H1 (cell line): ENCODE data around the gene WDR35. TPM values are rescaled to one million over a fixed set of nuclear protein-coding genes. Genes with fewer than 3 reads are reported as not detected.

Experiments
- CTCF ChIA-PET: fragments of 300-600 bp; sonication (Branson Sonifier 250); formaldehyde crosslinking; loops from one replicate; lab custom pipeline; 2021; ENCODE audit not compliant: partially characterized antibody; lab: Charles Lee
- POLR2A ChIA-PET: fragments of 300-600 bp; sonication (Branson Sonifier 250); formaldehyde crosslinking; loops from one replicate; lab custom pipeline; 2021; ENCODE audit warnings: inconsistent platforms; ENCODE audit not compliant: partially characterized antibody; lab: Charles Lee
- DNase-seq, 2 experiments: peaks; one replicate each; pipeline versions ENCODE4 v3.0.0 to v3.0.0-alpha.2; 2010 to 2022; ENCODE audit warnings: low spot score in 2 of 2, low read depth in 1 of 2, mixed read lengths in 1 of 2
- FAIRE-seq: peaks from 2 replicates; lab custom pipeline; 2011; peaks lifted over from hg19 to GRCh38; lab: Jason Lieb, UNC
- H2AFZ ChIP-seq: 2 replicates; pipeline ENCODE4 v1.8.1; 2012; ENCODE audit warnings: low read length, inconsistent platforms
- H2AK5ac ChIP-seq: 2 replicates; pipeline ENCODE4 v1.6.1; 2013; ENCODE audit warnings: low read depth, low read length
- H2BK120ac ChIP-seq: replicated peaks from 2 replicates; pipeline ENCODE3; 2013; ENCODE audit warnings: low read depth, low read length, inconsistent platforms
- H2BK12ac ChIP-seq: 2 replicates; pipeline ENCODE4 v1.6.1; 2013; ENCODE audit warnings: low read depth, low read length
- H2BK15ac ChIP-seq: 2 replicates; pipeline ENCODE4 v1.6.1; 2013; ENCODE audit warnings: low read length
- H2BK20ac ChIP-seq: 2 replicates; pipeline ENCODE4 v1.6.1; 2013; ENCODE audit warnings: low read length
- H2BK5ac ChIP-seq: 2 replicates; pipeline ENCODE4 v1.6.1; 2013; ENCODE audit warnings: low read depth, low read length
- H3K14ac ChIP-seq: 2 replicates; pipeline ENCODE4 v1.6.1; 2013; ENCODE audit warnings: inconsistent platforms; ENCODE audit not compliant: insufficient read length
- H3K18ac ChIP-seq: 2 replicates; pipeline ENCODE4 v1.6.1; 2013; ENCODE audit warnings: low read length; ENCODE audit errors: extremely low read depth
- H3K23ac ChIP-seq: 2 replicates; pipeline ENCODE4 v1.6.1; 2013; ENCODE audit warnings: inconsistent platforms; ENCODE audit not compliant: insufficient read length
- H3K23me2 ChIP-seq: 2 replicates; pipeline ENCODE4 v1.6.1; 2013; ENCODE audit warnings: low read depth, low read length
- H3K27ac ChIP-seq: 2 replicates; pipeline ENCODE4 v1.6.1; 2011; ENCODE audit warnings: low read depth, low read length, inconsistent platforms
- H3K27me3 ChIP-seq, 4 experiments: replicated peaks in 1 of 4; 1 replicate in 1 of 4; 2 replicates in 3 of 4; pipeline versions ENCODE4 v1.6.1 to v1.8.1; 2011 to 2013; ENCODE audit warnings: low read length in 3 of 4, mild to moderate bottlenecking in 3 of 4, inconsistent platforms in 2 of 4, mixed read lengths in 2 of 4, moderate library complexity in 1 of 4; ENCODE audit not compliant: control insufficient read depth in 3 of 4, insufficient read depth in 3 of 4; ENCODE audit errors: extremely low read depth in 1 of 4
- H3K36me3 ChIP-seq, 4 experiments: 2 replicates each; pipeline versions ENCODE4 v1.6.1 to v1.8.1; 2011 to 2013; ENCODE audit warnings: mild to moderate bottlenecking in 4 of 4, low read length in 3 of 4, moderate library complexity in 2 of 4, control low read depth in 1 of 4, inconsistent platforms in 1 of 4; ENCODE audit not compliant: insufficient read depth in 4 of 4, control insufficient read depth in 2 of 4
- H3K4ac ChIP-seq: replicated peaks from 2 replicates; pipeline ENCODE3; 2013; ENCODE audit warnings: low read length, low read depth, mixed read lengths, inconsistent platforms; ENCODE audit not compliant: insufficient read length
- H3K4me1 ChIP-seq, 4 experiments: replicated peaks in 1 of 4; 1 replicate in 1 of 4; 2 replicates in 3 of 4; pipeline versions ENCODE4 v1.6.1 to v1.8.1; 2011 to 2013; ENCODE audit warnings: low read length in 3 of 4, inconsistent platforms in 2 of 4, mixed read lengths in 1 of 4; ENCODE audit not compliant: insufficient read depth in 4 of 4, control insufficient read depth in 3 of 4
- H3K4me2 ChIP-seq, 2 experiments: 2 replicates each; pipeline versions ENCODE4 v1.6.1 to v1.8.1; 2011 to 2013; ENCODE audit warnings: low read depth in 2 of 2, low read length in 2 of 2, control low read depth in 1 of 2, inconsistent platforms in 1 of 2, mild to moderate bottlenecking in 1 of 2; ENCODE audit not compliant: insufficient read depth in 1 of 2
- H3K4me3 ChIP-seq, 4 experiments: fragments of 200-600, 300-600 bp in 1 of 4; sonication (generic), shearing (Covaris generic), sonication (Bioruptor Twin) in 1 of 4; 2 replicates each; pipeline versions ENCODE4 v1.5.1 to v1.8.1; 2011 to 2016; ENCODE audit warnings: low read length in 4 of 4, low read depth in 3 of 4, control low read depth in 2 of 4, inconsistent platforms in 2 of 4, mild to moderate bottlenecking in 2 of 4, mixed read lengths in 1 of 4, moderate library complexity in 1 of 4; ENCODE audit not compliant: insufficient read depth in 2 of 4; ENCODE audit errors: extremely low read depth in 1 of 4
- H3K56ac ChIP-seq: replicated peaks from 2 replicates; pipeline ENCODE3; 2013; ENCODE audit warnings: low read depth, mild to moderate bottlenecking, mixed read lengths, low read length, inconsistent platforms; ENCODE audit not compliant: insufficient read length
- H3K79me1 ChIP-seq: 2 replicates; pipeline ENCODE4 v1.6.1; 2013; ENCODE audit warnings: low read depth, low read length, control low read depth
- H3K79me2 ChIP-seq, 2 experiments: 2 replicates each; pipeline versions ENCODE4 v1.6.1 to v1.8.1; 2012 to 2013; ENCODE audit warnings: low read length in 2 of 2, mild to moderate bottlenecking in 2 of 2, inconsistent platforms in 1 of 2; ENCODE audit not compliant: insufficient read depth in 2 of 2, control insufficient read depth in 1 of 2
- H3K9ac ChIP-seq, 4 experiments: replicated peaks in 1 of 4; 1 replicate in 1 of 4; 2 replicates in 3 of 4; pipeline versions ENCODE4 v1.6.1 to v1.8.1; 2011 to 2013; ENCODE audit warnings: low read depth in 3 of 4, low read length in 3 of 4, control low read depth in 2 of 4, mild to moderate bottlenecking in 2 of 4, moderate library complexity in 2 of 4, inconsistent platforms in 1 of 4; ENCODE audit errors: extremely low read depth in 1 of 4
- H3K9me3 ChIP-seq, 2 experiments: 2 replicates each; pipeline versions ENCODE4 v1.6.1 to v1.8.1; 2012 to 2013; ENCODE audit warnings: mild to moderate bottlenecking in 2 of 2, moderate library complexity in 2 of 2, control low read depth in 1 of 2, inconsistent platforms in 1 of 2, low read depth in 1 of 2, low read length in 1 of 2, mixed read lengths in 1 of 2; ENCODE audit not compliant: insufficient read depth in 2 of 2
- H4K20me1 ChIP-seq, 2 experiments: replicated peaks in 1 of 2; 2 replicates each; pipeline versions ENCODE3 to v1.8.1; 2011 to 2013; ENCODE audit warnings: inconsistent platforms in 2 of 2, low read length in 2 of 2, mild to moderate bottlenecking in 1 of 2; ENCODE audit not compliant: insufficient read depth in 2 of 2, control insufficient read depth in 1 of 2
- H4K5ac ChIP-seq: 2 replicates; pipeline ENCODE4 v1.6.1; 2013; ENCODE audit warnings: low read length, low read depth, mixed read lengths, inconsistent platforms; ENCODE audit not compliant: insufficient read length
- H4K8ac ChIP-seq: 2 replicates; pipeline ENCODE4 v1.8.0; 2013; ENCODE audit warnings: mild to moderate bottlenecking, moderate library complexity, low read length, inconsistent platforms; ENCODE audit not compliant: insufficient read depth; ENCODE audit errors: extremely low read depth
- H4K91ac ChIP-seq: replicated peaks from 2 replicates; pipeline ENCODE3; 2013; ENCODE audit warnings: low read length, mixed read lengths, inconsistent platforms; ENCODE audit not compliant: insufficient read length
- ASH2L ChIP-seq: fragments of 200-600, 300-600 bp; sonication (generic); IDR thresholded peaks from one replicate; pipeline ENCODE4 v1.7.1; 2017; ENCODE audit warnings: low read length
- CHD1 ChIP-seq: IDR thresholded peaks from 2 replicates; pipeline ENCODE4 v1.6.1; 2012; ENCODE audit warnings: low read depth, low read length, improper control_type of control experiment
- EP300 ChIP-seq, 2 experiments: IDR thresholded peaks; 1 replicate in 1 of 2; 2 replicates in 1 of 2; pipeline ENCODE4 v1.6.1; 2011 to 2012; ENCODE audit warnings: low read depth in 2 of 2, low read length in 2 of 2, mild to moderate bottlenecking in 2 of 2, borderline replicate concordance in 1 of 2, inconsistent platforms in 1 of 2, moderate library complexity in 1 of 2
- HDAC2 ChIP-seq, 2 experiments: fragments of 300-600 bp in 1 of 2; sonication (generic) in 1 of 2; IDR thresholded peaks; 2 replicates each; pipeline ENCODE4 v1.6.1; 2011 to 2012; ENCODE audit warnings: low read depth in 2 of 2, low read length in 2 of 2, mild to moderate bottlenecking in 2 of 2, moderate library complexity in 2 of 2, borderline replicate concordance in 1 of 2, inconsistent platforms in 1 of 2
- HDAC6 ChIP-seq: IDR thresholded peaks from one replicate; pipeline ENCODE4 v1.7.1; 2012; ENCODE audit warnings: low read depth, mild to moderate bottlenecking, inconsistent platforms, low read length, moderate library complexity
- JUN ChIP-seq: IDR thresholded peaks from 2 replicates; pipeline ENCODE4 v1.6.1; 2011; ENCODE audit warnings: low read depth, mild to moderate bottlenecking, improper control_type of control experiment, low read length
- MAFK ChIP-seq: IDR thresholded peaks from 2 replicates; pipeline ENCODE4 v1.6.1; 2012; ENCODE audit warnings: low read depth, mild to moderate bottlenecking, improper control_type of control experiment, low read length
- RBBP5 ChIP-seq: IDR thresholded peaks from 2 replicates; pipeline ENCODE4 v1.7.1; 2012; ENCODE audit warnings: low read depth, mild to moderate bottlenecking, inconsistent platforms, low read length, moderate library complexity, borderline replicate concordance
- SUZ12 ChIP-seq: fragments of 200-600 bp; sonication (generic); IDR thresholded peaks from 2 replicates; pipeline ENCODE4 v1.6.1; 2012; ENCODE audit warnings: mild to moderate bottlenecking, inconsistent platforms, low read length, moderate library complexity, mixed read lengths
- TAF7 ChIP-seq: optimal IDR thresholded peaks from 2 replicates; pipeline ENCODE3; 2011; ENCODE audit warnings: low read depth, mild to moderate bottlenecking, inconsistent platforms, low read length, moderate library complexity, borderline replicate concordance
- TBP ChIP-seq: IDR thresholded peaks from 2 replicates; pipeline ENCODE4 v1.6.1; 2011; ENCODE audit warnings: low read depth, low read length, improper control_type of control experiment
- USF2 ChIP-seq: IDR thresholded peaks from 2 replicates; pipeline ENCODE4 v1.6.1; 2011; ENCODE audit warnings: low read length, improper control_type of control experiment
- YY1 ChIP-seq: IDR thresholded peaks from 2 replicates; pipeline ENCODE4 v1.6.1; 2011; ENCODE audit warnings: low read depth, mild to moderate bottlenecking, low read length
- WGBS, 2 experiments: shearing (Covaris generic) in 1 of 2; methylation state at CpG; one replicate each; pipeline versions ENCODE4 v1.1.6 to v1.1.7; 2013 to 2015; ENCODE audit warnings: low lambda C conversion rate in 2 of 2, mixed read lengths in 2 of 2, inconsistent platforms in 1 of 2, low coverage in 1 of 2, missing lambda C conversion rate in 1 of 2; ENCODE audit not compliant: insufficient replicate concordance in 2 of 2, insufficient coverage in 1 of 2, insufficient read length in 1 of 2; ENCODE audit errors: extremely low coverage in 1 of 2, missing lambda C conversion rate in 1 of 2; 5-methylcytosine and 5-hydroxymethylcytosine counted together
- polyA plus RNA-seq, 7 experiments: library from polyadenylated mRNA; depleted of rRNA in 3 of 7; stranded (reverse) in 5 of 7; unstranded in 2 of 7; fragments of >200 nt in 5 of 7; fragments of 200-250 nt in 2 of 7; gene quantifications; 1 replicate in 5 of 7; 2 replicates in 1 of 7; 4 replicates in 1 of 7; pipeline versions ENCODE4 v1.2.1 to v1.2.3, GENCODE V29; 2011 to 2013; ENCODE audit warnings: missing spikeins in 2 of 7, mixed read lengths in 2 of 7
- total RNA-seq: library from RNA; stranded (reverse); fragmentation: NEBNext Ultra II Directional; extraction: Animal tissue kit (Norgen Biotek cat#: 25700); gene quantifications from 2 replicates; pipeline ENCODE4 v1.2.1, GENCODE V29; 2021

Gene WDR35
- total and polyA plus RNA-seq, 2 of the 8 experiments (the other 6 are each of a cell fraction or from before 2014, with no cell fraction given): 9.0 to 25.5 TPM

- no peaks in the 10 kb centered on the region for H3K4me1 ChIP-seq
- H3K14ac ChIP-seq: no peak overlapping the region
- peaks cover 5 to 11% of the 10 kb centered on the region in 2 experiments for H4K20me1 ChIP-seq
- no peaks in the 10 kb centered on the region for H3K9me3 ChIP-seq
- no peak overlapping the region for H3K18ac ChIP-seq
- no peak overlapping the region for H3K27ac ChIP-seq
- no peak overlapping the region for H2BK20ac ChIP-seq
- no peak overlapping the region for H4K5ac ChIP-seq
- FAIRE-seq (no peak), DNase-seq (no peak)
- H2BK5ac ChIP-seq: no peak overlapping the region
- H3K27me3 ChIP-seq: no peaks in the 10 kb centered on the region
- no peak overlapping the region for H3K56ac ChIP-seq
- no peak overlapping the region for H4K8ac ChIP-seq
- no peak overlapping the region for H2BK120ac ChIP-seq
- H3K4me2 ChIP-seq: no peak overlapping the region
- no peak overlapping the region for H2BK12ac ChIP-seq
- no peak overlapping the region; a peak in 1 of 7 replicates for H3K9ac ChIP-seq
- POLR2A ChIA-PET: interaction anchor here (0.9 to 2.4 kb wide), 2 partner anchors 18 kb away, joined by 3 to 6 read pairs; partner anchors contain the start of gene LAPTM4A
- 89% methylated on average over 3 of the region's 3 CpGs; no CpG with 5 or more reads in 1 of the 2 experiments for WGBS, 2 experiments
- H3K79me1 ChIP-seq: no peaks in the 10 kb centered on the region
- CTCF ChIA-PET: interaction anchor here (1.2 to 2.5 kb wide), 4 partner anchors 10 to 71 kb away, joined by 3 to 9 read pairs (median 4); no protein-coding TSS in a partner anchor
- H3K79me2 ChIP-seq: peaks cover 0 to 3% of the 10 kb centered on the region in 2 experiments; a peak in 1 of 4 replicates
- no peak overlapping the region for H2AFZ ChIP-seq
- no peak overlapping the region for H3K23ac ChIP-seq
- H3K36me3 ChIP-seq: peaks cover 18 to 68% (median 48%) of the 10 kb centered on the region in 4 experiments
- H3K4me3 ChIP-seq: no peak overlapping the region
- H3K4ac ChIP-seq: no peak overlapping the region
- H2BK15ac ChIP-seq: no peak overlapping the region
- no peak overlapping the region for H2AK5ac ChIP-seq
- H3K23me2 ChIP-seq: no peaks in the 10 kb centered on the region
- H4K91ac ChIP-seq: no peak overlapping the region
- TF ChIP-seq YY1 (no peak), SUZ12 (no peak), JUN (no peak), USF2 (no peak), HDAC6 (no peak), TBP (no peak), ASH2L (no peak), CHD1 (no peak), TAF7 (no peak), MAFK (no peak), RBBP5 (no peak), EP300 (IDR thresholded peaks at IDR 0.05; ENCODE audit: borderline replicate concordance in 1 of 2, low read depth in 2 of 2, low read length in 2 of 2) (no peak), HDAC2 (IDR thresholded peaks at IDR 0.05; ENCODE audit: borderline replicate concordance in 1 of 2, low read depth in 2 of 2, low read length in 2 of 2) (no peak)
These were observed 43.4 kb upstream of the WDR35 start for GRCh38 chr2:20033322-20033721.
